Activated T-cell treated with anti-CD3 and anti-CD28 coated beads, Interleukin-2, amount 50 U/mL, for 4 hours (primary cell): ENCODE measurements around the gene HOMER1. TPM values are rescaled to one million over a fixed set of nuclear protein-coding genes. Genes with fewer than 3 reads are reported as not detected.
A peak's percentile ranks its signal among the peaks of the same experiment; 100 is the strongest.
"Not testable (repeated sequence)": the region's sequence is repeated elsewhere in the genome, so short reads cannot be mapped to it uniquely, and the experiment has no call there.

ENCODE experiments used
- ATAC-seq, 2 donors: fragments of 200-7000 bp; cut with Tn5 transposase; one replicate each; pipeline ENCODE4 v1.10.0; 2021
- DNase-seq: peaks from one replicate; pipeline ENCODE4 v3.0.0-alpha.2; 2020
- H3K27me3 Mint-ChIP-seq: one replicate; pipeline ENCODE4 v1.8.0; 2021; ENCODE audit warnings: low read depth, mixed read lengths
- H3K36me3 Mint-ChIP-seq: one replicate; pipeline ENCODE4 v1.8.0; 2022; ENCODE audit warnings: mixed read lengths; ENCODE audit not compliant: insufficient read depth
- H3K4me1 Mint-ChIP-seq: one replicate; pipeline ENCODE4 v1.8.0; 2021; ENCODE audit warnings: low read depth, mixed read lengths
- H3K4me3 Mint-ChIP-seq: one replicate; pipeline ENCODE4 v1.8.0; 2021; ENCODE audit warnings: mild to moderate bottlenecking, moderate library complexity, mixed read lengths
- H3K9me3 Mint-ChIP-seq: one replicate; pipeline ENCODE4 v1.8.0; 2021; ENCODE audit warnings: mixed read lengths
- total RNA-seq, 3 donors: library from RNA; stranded (reverse); gene quantifications; one replicate each; pipeline ENCODE4 v1.2.1, GENCODE V29; 2021

Gene HOMER1
- total RNA-seq, 3 donors from 2014 or later = 12.1 to 16.7 (median 14.9) TPM

GRCh38 chr5:79535477-79536192, 21.7 kb upstream of the HOMER1 start:
- H3K9me3 Mint-ChIP-seq = no peaks in the 10 kb centered on the region
- no peak overlapping the region for H3K4me3 Mint-ChIP-seq
- no peaks in the 10 kb centered on the region for H3K36me3 Mint-ChIP-seq
- H3K4me1 Mint-ChIP-seq = no peaks in the 10 kb centered on the region
- ATAC-seq (no peak), DNase-seq (no peak)
- peaks cover 2% of the 10 kb centered on the region for H3K27me3 Mint-ChIP-seq

GRCh38 chr5:79529110-79529509, 15.2 kb upstream of the HOMER1 start:
- no peak for DNase-seq
- no peak for ATAC-seq
- Mint-ChIP-seq H3K4me3 (no peak overlapping the region), H3K36me3 (peaks cover 3% of the 10 kb centered on the region), H3K4me1 (no peaks in the 10 kb centered on the region), H3K9me3 (peaks cover 6% of the 10 kb centered on the region), H3K27me3 (peaks cover 4% of the 10 kb centered on the region)

GRCh38 chr5:79527431-79527830, 13.5 kb upstream of the HOMER1 start:
- DNase-seq = no peak
- H3K4me3 Mint-ChIP-seq = no peak overlapping the region
- H3K9me3 Mint-ChIP-seq = peaks cover 8% of the 10 kb centered on the region
- H3K36me3 Mint-ChIP-seq = peaks cover 3% of the 10 kb centered on the region
- H3K27me3 Mint-ChIP-seq = peaks cover 11% of the 10 kb centered on the region
- H3K4me1 Mint-ChIP-seq = no peaks in the 10 kb centered on the region
- no peak for ATAC-seq

- ATAC-seq = no peak
These were observed 13.0 kb upstream of the HOMER1 start for GRCh38 chr5:79526928-79527327.

GRCh38 chr5:79526493-79526892, 12.6 kb upstream of the HOMER1 start:
- peaks cover 3% of the 10 kb centered on the region for H3K36me3 Mint-ChIP-seq
- H3K27me3 Mint-ChIP-seq = peaks cover 12% of the 10 kb centered on the region
- peaks cover 8% of the 10 kb centered on the region for H3K9me3 Mint-ChIP-seq
- no peak for DNase-seq
- no peaks in the 10 kb centered on the region for H3K4me1 Mint-ChIP-seq
- no peak for ATAC-seq
- no peak overlapping the region for H3K4me3 Mint-ChIP-seq

More at GRCh38 chr5:79526928-79527327, 13.0 kb upstream of the HOMER1 start:
- DNase-seq = no peak
- Mint-ChIP-seq H3K36me3 (peaks cover 3% of the 10 kb centered on the region), H3K4me1 (no peaks in the 10 kb centered on the region), H3K4me3 (no peak overlapping the region), H3K9me3 (peaks cover 8% of the 10 kb centered on the region), H3K27me3 (peaks cover 12% of the 10 kb centered on the region)

- DNase-seq = no peak
- Mint-ChIP-seq H3K36me3 (peaks cover 3% of the 10 kb centered on the region), H3K4me1 (peaks cover 5% of the 10 kb centered on the region), H3K4me3 (no peak overlapping the region), H3K9me3 (peaks cover 8% of the 10 kb centered on the region), H3K27me3 (peaks cover 8% of the 10 kb centered on the region)
- no peak for ATAC-seq
These were observed 7.2 kb upstream of the HOMER1 start for GRCh38 chr5:79521156-79521555.

- DNase-seq (no peak), ATAC-seq (no peak)
- no peaks in the 10 kb centered on the region for H3K36me3 Mint-ChIP-seq
- H3K27me3 Mint-ChIP-seq = peaks cover 10% of the 10 kb centered on the region
- peaks cover 12% of the 10 kb centered on the region for H3K4me1 Mint-ChIP-seq
- no peaks in the 10 kb centered on the region for H3K9me3 Mint-ChIP-seq
- no peak overlapping the region for H3K4me3 Mint-ChIP-seq
These were observed 4.8 kb upstream of the HOMER1 start for GRCh38 chr5:79518718-79519117.

GRCh38 chr5:79517601-79518000, 3.7 kb upstream of the HOMER1 start:
- no peaks in the 10 kb centered on the region for H3K36me3 Mint-ChIP-seq
- H3K4me1 Mint-ChIP-seq = peaks cover 18% of the 10 kb centered on the region
- no peaks in the 10 kb centered on the region for H3K9me3 Mint-ChIP-seq
- ATAC-seq (no peak), DNase-seq (no peak)
- no peak overlapping the region for H3K4me3 Mint-ChIP-seq
- H3K27me3 Mint-ChIP-seq = peaks cover 12% of the 10 kb centered on the region

GRCh38 chr5:79516986-79517385, 3.1 kb upstream of the HOMER1 start:
- H3K36me3 Mint-ChIP-seq = no peaks in the 10 kb centered on the region
- DNase-seq (no peak), ATAC-seq (no peak)
- peaks cover 15% of the 10 kb centered on the region for H3K27me3 Mint-ChIP-seq
- peaks cover 23% of the 10 kb centered on the region for H3K4me1 Mint-ChIP-seq
- no peak overlapping the region for H3K4me3 Mint-ChIP-seq
- H3K9me3 Mint-ChIP-seq = no peaks in the 10 kb centered on the region

- not testable (repeated sequence) for ATAC-seq, DNase-seq, H3K36me3 Mint-ChIP-seq, H3K4me3 Mint-ChIP-seq, H3K9me3 Mint-ChIP-seq
- Mint-ChIP-seq H3K4me1 (peaks cover 28% of the 10 kb centered on the region), H3K27me3 (peaks cover 22% of the 10 kb centered on the region)
These were observed 2.4 kb upstream of the HOMER1 start for GRCh38 chr5:79516331-79516730.

- Mint-ChIP-seq H3K4me1 (peaks cover 32% of the 10 kb centered on the region), H3K9me3 (no peaks in the 10 kb centered on the region), H3K36me3 (no peaks in the 10 kb centered on the region), H3K27me3 (peaks cover 34% of the 10 kb centered on the region), H3K4me3 (peak overlapping the region; percentile 95)
- peak; percentile 91 for DNase-seq
- ATAC-seq = peak; percentile 81 to 82
These were observed 614 bp upstream of the HOMER1 start for GRCh38 chr5:79514391-79515105.

- Mint-ChIP-seq H3K36me3 (no peaks in the 10 kb centered on the region), H3K4me1 (peaks cover 32% of the 10 kb centered on the region), H3K9me3 (no peaks in the 10 kb centered on the region), H3K4me3 (peak overlapping the region; percentile 83), H3K27me3 (peaks cover 34% of the 10 kb centered on the region)
- no peak for DNase-seq
- ATAC-seq = peak; percentile 46 to 48
These were observed 628 bp downstream of the HOMER1 start for GRCh38 chr5:79513308-79513703.

GRCh38 chr5:79512471-79513307, 1.2 kb downstream of the HOMER1 start:
- peaks cover 36% of the 10 kb centered on the region for H3K27me3 Mint-ChIP-seq
- no peaks in the 10 kb centered on the region for H3K36me3 Mint-ChIP-seq
- ATAC-seq = no peak
- H3K9me3 Mint-ChIP-seq = no peaks in the 10 kb centered on the region
- H3K4me3 Mint-ChIP-seq = peak overlapping the region; percentile 83
- peaks cover 31% of the 10 kb centered on the region for H3K4me1 Mint-ChIP-seq
- DNase-seq = no peak

- H3K9me3 Mint-ChIP-seq = no peaks in the 10 kb centered on the region
- no peaks in the 10 kb centered on the region for H3K36me3 Mint-ChIP-seq
- ATAC-seq (no peak), DNase-seq (no peak)
- H3K4me1 Mint-ChIP-seq = peaks cover 29% of the 10 kb centered on the region
- peaks cover 36% of the 10 kb centered on the region for H3K27me3 Mint-ChIP-seq
- H3K4me3 Mint-ChIP-seq = peak overlapping the region; percentile 83
These were observed 1.9 kb downstream of the HOMER1 start for GRCh38 chr5:79512049-79512448.
